Fibroblast of lung (primary cell): ENCODE measurements around the gene ACP6. TPM values are rescaled to one million over a fixed set of nuclear protein-coding genes. Genes with fewer than 3 reads are reported as not detected.
A peak's percentile ranks its signal among the peaks of the same experiment; 100 is the strongest.

ENCODE experiments used
- DNase-seq, 2 donors: peaks; one replicate each; pipeline versions ENCODE4 v3.0.0 to v3.0.0-alpha.2; 2010; ENCODE audit warnings: low read depth in 2 of 2
- H2AFZ ChIP-seq: 2 replicates; pipeline ENCODE4 v1.5.1; 2012; ENCODE audit warnings: low read length, control low read depth, inconsistent platforms
- H3K27ac ChIP-seq: 2 replicates; pipeline ENCODE4 v1.5.1; 2011; ENCODE audit warnings: low read length, control low read depth; ENCODE audit not compliant: insufficient read depth
- H3K27me3 ChIP-seq: 2 replicates; pipeline ENCODE4 v1.5.1; 2011; ENCODE audit warnings: mild to moderate bottlenecking, low read length; ENCODE audit not compliant: control insufficient read depth, insufficient read depth
- H3K36me3 ChIP-seq: 2 replicates; pipeline ENCODE4 v1.5.1; 2011; ENCODE audit warnings: low read length; ENCODE audit not compliant: control insufficient read depth, insufficient read depth
- H3K4me1 ChIP-seq: 2 replicates; pipeline ENCODE4 v1.5.1; 2011; ENCODE audit warnings: low read length; ENCODE audit not compliant: control insufficient read depth, insufficient read depth; ENCODE audit errors: extremely low read depth
- H3K4me2 ChIP-seq: 2 replicates; pipeline ENCODE4 v1.5.1; 2011; ENCODE audit warnings: low read length, control low read depth; ENCODE audit not compliant: insufficient read depth; ENCODE audit errors: extremely low read depth
- H3K4me3 ChIP-seq, 4 experiments: fragments of 200-600 bp in 1 of 4; sonication (generic) in 1 of 4; replicated peaks in 1 of 4; 2 replicates each; pipeline ENCODE4 v1.5.1; 2011 to 2016; ENCODE audit warnings: low read length in 4 of 4, low read depth in 3 of 4, mild to moderate bottlenecking in 3 of 4, control low read depth in 2 of 4, inconsistent platforms in 1 of 4, mixed read lengths in 1 of 4; ENCODE audit not compliant: insufficient read depth in 1 of 4; ENCODE audit errors: control extremely low read depth in 1 of 4
- H3K79me2 ChIP-seq: 2 replicates; pipeline ENCODE4 v1.5.1; 2012; ENCODE audit warnings: mild to moderate bottlenecking, low read length, inconsistent platforms; ENCODE audit not compliant: control insufficient read depth, insufficient read depth
- H3K9ac ChIP-seq: 2 replicates; pipeline ENCODE4 v1.5.1; 2011; ENCODE audit warnings: mild to moderate bottlenecking, low read length, control low read depth; ENCODE audit not compliant: insufficient read depth
- H3K9me3 ChIP-seq: 2 replicates; pipeline ENCODE4 v1.5.1; 2012; ENCODE audit warnings: low read depth, low read length; ENCODE audit not compliant: control insufficient read depth, insufficient read depth
- H4K20me1 ChIP-seq: 2 replicates; pipeline ENCODE4 v1.5.1; 2011; ENCODE audit warnings: low read length; ENCODE audit not compliant: control insufficient read depth, insufficient read depth; ENCODE audit errors: extremely low read depth
- EZH2 ChIP-seq: IDR thresholded peaks from 2 replicates; pipeline ENCODE4 v1.5.1; 2012; ENCODE audit warnings: low read length, control low read depth, mild to moderate bottlenecking; ENCODE audit errors: missing control alignments
- polyA plus RNA-seq, 2 donors: library from polyadenylated mRNA; depleted of rRNA in 1 of 2; stranded (reverse) in 1 of 2; unstranded in 1 of 2; fragments of >200 nt; gene quantifications; 2 replicates each; pipeline ENCODE4 v1.2.1, GENCODE V29; 2011 to 2012; ENCODE audit warnings: missing spikeins in 1 of 2
- total RNA-seq: library from RNA; depleted of rRNA; stranded (reverse); fragments of >200 nt; gene quantifications from 2 replicates; pipeline ENCODE4 v1.2.1, GENCODE V29; 2014
- TF ChIP-seq, protein P1 (sequence below), 2 donors: IDR thresholded peaks in 1 of 2; conservative IDR thresholded peaks in 1 of 2; 1 replicate in 1 of 2; 2 replicates in 1 of 2; pipeline ENCODE4 v1.5.1; 2011 to 2012; ENCODE audit warnings: low read length in 2 of 2, control low read depth in 1 of 2, inconsistent platforms in 1 of 2, low read depth in 1 of 2, mild to moderate bottlenecking in 1 of 2

The ACP6 gene
- total and polyA plus RNA-seq, 2 donors (not counting 1 experiment from before 2014, with no cell fraction given): 3.9 to 7.4 TPM

DNA sequence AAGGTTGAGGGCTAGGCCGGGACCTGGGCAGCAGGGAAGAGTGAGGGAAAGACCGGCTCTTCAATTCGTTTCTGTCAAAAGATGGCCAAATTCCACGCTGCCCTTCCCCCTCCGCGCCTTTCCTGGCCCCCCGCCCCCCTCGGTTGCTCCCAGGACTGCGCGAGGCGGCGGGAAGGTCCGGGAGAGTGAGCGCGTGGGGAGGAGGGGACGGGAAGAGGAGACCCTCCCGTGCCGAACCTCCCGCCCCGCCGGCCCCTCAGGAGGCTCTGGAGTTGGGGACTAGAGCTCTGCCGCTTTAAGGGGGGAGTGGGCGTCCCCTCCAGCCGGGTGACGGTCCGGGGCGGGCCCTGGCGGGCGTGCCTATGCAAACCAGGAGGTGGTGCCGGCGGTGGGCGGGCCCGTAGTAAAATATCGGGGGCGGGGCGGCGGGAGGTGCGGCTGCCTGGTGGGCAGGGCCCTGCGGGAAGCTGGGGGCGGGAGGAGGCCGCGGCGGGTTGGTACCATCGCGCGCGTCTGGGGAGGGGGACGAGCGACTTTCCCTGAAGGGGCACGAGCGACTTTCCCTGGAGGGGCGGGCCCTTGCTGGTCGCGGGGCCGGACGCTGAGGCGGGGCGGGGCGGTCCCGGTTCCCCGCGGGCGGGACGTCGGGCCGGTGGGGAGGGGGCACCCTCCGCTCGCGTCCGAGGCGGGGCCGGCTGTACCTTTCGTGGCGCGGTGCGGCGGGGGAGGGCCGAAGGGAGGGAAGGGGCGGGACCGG is 70.8 kb downstream of the ACP6 start:
- H3K4me2 ChIP-seq: peak overlapping the region; percentile 93
- H3K27ac ChIP-seq: peak overlapping the region; percentile 56
- H3K9me3 ChIP-seq: no peaks in the 10 kb centered on the region
- peak overlapping the region; percentile 50 to 76 (median 58) for H3K4me3 ChIP-seq
- H2AFZ ChIP-seq: peak overlapping the region; percentile 87
- H4K20me1 ChIP-seq: no peaks in the 10 kb centered on the region
- H3K36me3 ChIP-seq: no peaks in the 10 kb centered on the region
- H3K4me1 ChIP-seq: peaks cover 2% of the 10 kb centered on the region
- peaks cover 4% of the 10 kb centered on the region for H3K79me2 ChIP-seq
- peak; percentile 97 for DNase-seq
- TF ChIP-seq EZH2: no peak
- TF ChIP-seq, protein P1, sequence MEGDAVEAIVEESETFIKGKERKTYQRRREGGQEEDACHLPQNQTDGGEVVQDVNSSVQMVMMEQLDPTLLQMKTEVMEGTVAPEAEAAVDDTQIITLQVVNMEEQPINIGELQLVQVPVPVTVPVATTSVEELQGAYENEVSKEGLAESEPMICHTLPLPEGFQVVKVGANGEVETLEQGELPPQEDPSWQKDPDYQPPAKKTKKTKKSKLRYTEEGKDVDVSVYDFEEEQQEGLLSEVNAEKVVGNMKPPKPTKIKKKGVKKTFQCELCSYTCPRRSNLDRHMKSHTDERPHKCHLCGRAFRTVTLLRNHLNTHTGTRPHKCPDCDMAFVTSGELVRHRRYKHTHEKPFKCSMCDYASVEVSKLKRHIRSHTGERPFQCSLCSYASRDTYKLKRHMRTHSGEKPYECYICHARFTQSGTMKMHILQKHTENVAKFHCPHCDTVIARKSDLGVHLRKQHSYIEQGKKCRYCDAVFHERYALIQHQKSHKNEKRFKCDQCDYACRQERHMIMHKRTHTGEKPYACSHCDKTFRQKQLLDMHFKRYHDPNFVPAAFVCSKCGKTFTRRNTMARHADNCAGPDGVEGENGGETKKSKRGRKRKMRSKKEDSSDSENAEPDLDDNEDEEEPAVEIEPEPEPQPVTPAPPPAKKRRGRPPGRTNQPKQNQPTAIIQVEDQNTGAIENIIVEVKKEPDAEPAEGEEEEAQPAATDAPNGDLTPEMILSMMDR (conservative IDR thresholded peaks at IDR 0.05 in 1 of 2, IDR thresholded peaks at IDR 0.05 in 1 of 2; ENCODE audit: low read depth in 1 of 2, low read length in 2 of 2): no peak
- peak overlapping the region; percentile 46 for H3K9ac ChIP-seq
- no peaks in the 10 kb centered on the region for H3K27me3 ChIP-seq

DNA sequence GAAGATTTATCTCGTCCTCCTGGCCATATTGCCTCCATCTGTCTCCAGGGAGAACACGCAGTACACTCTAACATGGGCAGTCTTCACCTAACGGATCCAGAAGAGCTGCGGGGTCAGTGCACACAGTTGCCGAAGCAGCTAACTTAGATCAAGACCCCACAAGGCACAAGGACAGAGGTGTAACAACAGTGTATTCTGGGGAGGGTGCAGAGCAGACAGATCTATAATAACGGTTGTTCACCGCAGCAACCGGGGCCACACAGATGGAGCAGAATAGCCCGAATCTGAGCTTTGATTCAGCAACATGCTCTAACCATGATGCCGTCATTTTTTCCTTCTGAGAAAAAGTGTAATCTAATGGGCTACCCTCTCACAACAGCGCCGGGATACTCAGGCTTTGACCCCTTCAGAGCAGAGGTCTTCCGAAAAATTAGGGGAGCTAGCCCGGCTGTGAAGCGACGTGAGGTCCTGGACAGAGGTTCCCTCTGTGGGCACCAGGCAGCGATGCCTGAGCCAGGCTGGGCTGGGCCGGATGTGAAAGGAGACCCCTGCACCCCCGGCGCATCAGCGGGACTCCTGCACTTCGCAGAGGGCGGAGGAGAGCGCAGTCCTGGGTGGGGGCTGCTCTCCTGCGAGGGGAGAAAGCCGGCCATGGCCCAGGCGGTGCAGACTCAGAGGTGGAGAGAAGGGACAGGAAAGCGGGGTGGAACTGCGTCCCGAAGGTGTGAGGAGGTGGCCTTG is 71.5 kb downstream of the ACP6 start:
- Histone ChIP-seq H2AFZ (peak overlapping the region; percentile 87), H3K79me2 (peaks cover 4% of the 10 kb centered on the region), H3K27ac (peak overlapping the region; percentile 56), H3K4me3 (peak overlapping the region; percentile 50 to 76 (median 58)), H4K20me1 (no peaks in the 10 kb centered on the region), H3K9me3 (no peaks in the 10 kb centered on the region), H3K4me2 (peak overlapping the region; percentile 93), H3K9ac (peak overlapping the region; percentile 46), H3K4me1 (peaks cover 2% of the 10 kb centered on the region), H3K36me3 (no peaks in the 10 kb centered on the region), H3K27me3 (no peaks in the 10 kb centered on the region)
- peak in 1 of 2 donors; percentile 39 for DNase-seq
- TF ChIP-seq, protein P1 (conservative IDR thresholded peaks at IDR 0.05 in 1 of 2, IDR thresholded peaks at IDR 0.05 in 1 of 2; ENCODE audit: low read depth in 1 of 2, low read length in 2 of 2): no peak
- no peak for TF ChIP-seq EZH2

DNA sequence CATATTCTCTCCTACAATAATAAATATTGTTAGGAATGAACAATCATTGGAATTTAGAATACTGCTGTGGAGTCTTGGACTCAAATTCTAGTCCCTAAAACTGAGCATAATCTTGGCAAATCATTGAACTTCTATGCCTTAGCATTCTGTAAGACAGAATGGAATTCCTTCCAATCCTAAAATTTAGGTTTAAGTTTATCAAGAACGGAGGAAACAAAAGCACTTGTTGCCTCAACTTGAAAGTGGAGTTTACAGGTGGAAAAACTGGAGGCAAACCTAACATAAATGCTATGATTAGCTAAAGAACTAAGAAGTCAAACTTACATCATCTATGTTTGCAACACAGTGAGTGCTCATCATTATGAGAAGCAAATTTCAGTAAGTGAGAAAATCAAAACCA is 73.3 kb downstream of the ACP6 start:
- H3K27ac ChIP-seq: no peak overlapping the region
- no peak for DNase-seq
- H3K27me3 ChIP-seq: no peaks in the 10 kb centered on the region
- no peak for TF ChIP-seq EZH2
- TF ChIP-seq, protein P1 (conservative IDR thresholded peaks at IDR 0.05 in 1 of 2, IDR thresholded peaks at IDR 0.05 in 1 of 2; ENCODE audit: low read depth in 1 of 2, low read length in 2 of 2): no peak
- peaks cover 2% of the 10 kb centered on the region for H3K4me1 ChIP-seq
- H3K4me3 ChIP-seq: no peak overlapping the region
- no peak overlapping the region for H3K9ac ChIP-seq
- no peak overlapping the region for H3K4me2 ChIP-seq
- no peaks in the 10 kb centered on the region for H3K9me3 ChIP-seq
- no peaks in the 10 kb centered on the region for H3K36me3 ChIP-seq
- H4K20me1 ChIP-seq: no peaks in the 10 kb centered on the region
- H3K79me2 ChIP-seq: peaks cover 4% of the 10 kb centered on the region
- no peak overlapping the region for H2AFZ ChIP-seq
